HEK293 (cell line): ENCODE data around the gene MYCN.
"Not testable (repeated sequence)": the region's sequence is repeated elsewhere in the genome, so short reads cannot be mapped to it uniquely, and the experiment has no call there.

ENCODE experiments used
- KLF10 ChIP-seq: fragments of 450-650 bp; IDR thresholded peaks from 2 replicates; pipeline ENCODE4 v1.5.1; 2018; ENCODE audit warnings: missing biosample characterization, mild to moderate bottlenecking, missing genetic modification characterization
- PATZ1 ChIP-seq: fragments of 450-650 bp; formaldehyde crosslinking; IDR thresholded peaks from 2 replicates; pipeline ENCODE4 v1.5.1; 2016; ENCODE audit warnings: missing biosample characterization, missing genetic modification characterization
- PRDM4 ChIP-seq: fragments of 450-650 bp; formaldehyde crosslinking; IDR thresholded peaks from 2 replicates; pipeline ENCODE4 v1.5.1; 2017; ENCODE audit warnings: missing biosample characterization, missing genetic modification characterization

- not testable (repeated sequence) for TF ChIP-seq KLF10, PRDM4, PATZ1 (tag by site-specific recombination)
Measured at GRCh38 chr2:15951936-15952335, 11.6 kb downstream of the MYCN start.
